ENCODE results near the gene CHPF2. TPM values are rescaled to one million over a fixed set of nuclear protein-coding genes. Genes with fewer than 3 reads are reported as not detected.

The CHPF2 gene
- total RNA-seq, 1 experiment from 2014 or later: 68.1 TPM

- Histone ChIP-seq H3K4me3 (no peak within 1 kb of the TSS), H3K9me3 (replicated peaks) (no peaks in the 10 kb centered on the region), H3K4me1 (replicated peaks) (no peaks in the 10 kb centered on the region), H3K27me3 (replicated peaks) (0 out of 2 replicates have a peak, but pooled peaks cover 5% of the 10 kb centered on the region), H3K27ac (no peak within 1 kb of the TSS), H3K36me3 (peaks cover 26% of the 10 kb centered on the region)
- DNase-seq (ENCODE audit: low read depth in 1 of 2, low spot score in 2 of 2): no peak
Observed at GRCh38 chr7:151210087-151210854, 22.0 kb upstream of the CHPF2 start, which contains the start of gene H2BK1. Gene H2BK1 (minus strand): TSS chr7:151210488. CDS start chr7:151210318, 170 bp downstream.

DNA sequence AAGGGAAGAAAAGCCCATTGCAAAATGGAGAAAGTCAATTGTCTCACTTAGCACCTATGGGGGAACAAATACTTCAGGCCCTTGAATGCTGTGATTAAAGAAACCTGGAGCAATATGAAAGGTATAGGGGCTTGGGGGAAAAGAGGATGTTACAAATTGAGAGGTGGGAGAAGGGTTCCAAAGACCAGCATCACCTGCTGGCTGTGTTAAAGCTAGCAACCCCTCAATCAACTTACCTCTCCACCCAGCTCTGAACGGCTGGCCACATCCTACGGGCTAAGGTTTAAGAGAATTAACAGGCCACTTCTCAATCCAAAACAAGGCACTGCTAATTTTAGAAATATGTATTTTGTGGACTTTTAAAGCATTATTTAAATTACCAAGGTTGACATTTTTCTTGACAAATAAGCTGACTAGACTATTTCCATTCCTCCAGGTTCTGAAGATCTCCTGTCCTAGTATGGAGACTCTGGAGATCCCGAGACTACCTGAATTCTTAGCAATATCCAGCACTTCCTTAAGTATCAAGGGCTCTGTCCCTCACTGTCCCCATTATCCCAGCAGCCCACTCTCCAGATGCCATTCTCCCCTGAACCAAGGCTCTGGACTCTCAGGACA, 21.0 kb upstream of the CHPF2 start:
- Histone ChIP-seq H3K9me3 (replicated peaks) (no peaks in the 10 kb centered on the region), H3K36me3 (peaks cover 36% of the 10 kb centered on the region), H3K4me1 (replicated peaks) (no peaks in the 10 kb centered on the region), H3K27me3 (replicated peaks) (0 out of 2 replicates have a peak, but pooled peaks cover 5% of the 10 kb centered on the region), H3K4me3 (no peak overlapping the region), H3K27ac (no peak overlapping the region)
- DNase-seq (ENCODE audit: low read depth in 1 of 2, low spot score in 2 of 2): no peak

DNA sequence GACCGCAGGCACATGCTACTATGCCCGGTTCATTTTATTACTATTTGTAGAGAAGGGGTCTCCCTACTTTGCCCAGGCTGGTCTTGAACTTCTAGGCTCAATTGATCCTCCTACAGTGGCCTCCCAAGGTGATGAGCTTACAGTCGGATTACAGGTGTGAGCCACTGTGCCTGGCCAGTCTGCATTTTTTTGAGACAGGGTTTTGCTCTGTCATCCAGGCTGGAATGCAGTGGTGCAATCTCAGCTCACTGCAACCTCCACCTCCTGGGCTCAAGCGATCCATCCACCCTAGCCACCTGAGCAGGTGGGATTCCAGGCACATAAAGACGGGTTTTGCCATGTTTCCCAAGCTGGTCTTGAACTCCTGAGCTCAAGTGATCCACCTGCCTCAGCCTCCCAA, 19.7 kb upstream of the CHPF2 start:
- Histone ChIP-seq H3K36me3 (peaks cover 45% of the 10 kb centered on the region), H3K27ac (no peak overlapping the region), H3K9me3 (replicated peaks) (no peaks in the 10 kb centered on the region), H3K4me1 (replicated peaks) (no peaks in the 10 kb centered on the region), H3K4me3 (no peak overlapping the region), H3K27me3 (replicated peaks) (no peaks in the 10 kb centered on the region)
- DNase-seq (ENCODE audit: low read depth in 1 of 2, low spot score in 2 of 2): no peak

DNA sequence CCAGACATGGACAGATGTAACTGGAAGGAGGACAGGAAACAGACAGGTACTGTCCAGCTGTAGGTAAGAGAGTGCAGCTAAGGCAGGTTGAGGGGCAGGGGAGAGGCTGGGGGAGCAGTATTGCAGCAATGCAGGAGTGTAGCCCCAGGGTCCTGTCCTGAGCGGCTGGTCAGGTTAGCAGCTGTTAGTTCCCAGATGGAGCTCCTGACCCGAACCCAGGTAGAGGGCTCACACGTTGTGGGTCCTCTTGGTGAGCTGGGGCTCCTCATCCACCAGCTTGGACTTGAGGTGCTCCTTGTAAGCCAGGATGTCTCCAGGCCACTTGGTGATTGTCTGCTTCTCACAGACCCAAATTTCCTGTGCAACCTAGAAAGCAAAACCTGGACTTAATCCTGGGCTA, 18.5 kb upstream of the CHPF2 start:
- no peak for DNase-seq (ENCODE audit: low read depth in 1 of 2, low spot score in 2 of 2)
- Histone ChIP-seq H3K9me3 (replicated peaks) (no peaks in the 10 kb centered on the region), H3K36me3 (peaks cover 56% of the 10 kb centered on the region), H3K27ac (no peak overlapping the region), H3K4me3 (no peak overlapping the region), H3K27me3 (replicated peaks) (no peaks in the 10 kb centered on the region), H3K4me1 (replicated peaks) (no peaks in the 10 kb centered on the region)

DNA sequence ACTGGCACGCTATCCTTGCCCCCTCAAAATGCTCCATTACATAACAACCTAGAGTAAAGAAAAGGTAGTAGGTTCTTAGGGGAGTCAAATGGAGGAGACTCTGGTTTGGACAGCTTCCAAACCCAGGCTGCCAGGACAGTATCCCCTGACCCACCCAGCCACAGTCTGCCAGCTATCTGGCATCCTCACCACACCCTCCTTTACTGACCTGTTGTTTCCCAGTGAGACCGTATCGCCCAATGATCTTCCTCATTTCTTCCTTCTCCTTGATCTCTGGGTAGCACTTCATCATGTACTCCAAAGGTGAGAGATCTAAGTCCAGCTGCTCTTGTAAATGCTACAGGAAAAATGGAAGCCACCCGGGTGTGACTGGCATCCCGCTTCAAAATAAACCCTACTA, 16.9 kb upstream of the CHPF2 start:
- DNase-seq (ENCODE audit: low read depth in 1 of 2, low spot score in 2 of 2): no peak
- Histone ChIP-seq H3K27ac (no peak overlapping the region), H3K36me3 (peaks cover 66% of the 10 kb centered on the region), H3K9me3 (replicated peaks) (no peaks in the 10 kb centered on the region), H3K4me3 (no peak overlapping the region), H3K27me3 (replicated peaks) (no peaks in the 10 kb centered on the region), H3K4me1 (replicated peaks) (no peaks in the 10 kb centered on the region)

DNA sequence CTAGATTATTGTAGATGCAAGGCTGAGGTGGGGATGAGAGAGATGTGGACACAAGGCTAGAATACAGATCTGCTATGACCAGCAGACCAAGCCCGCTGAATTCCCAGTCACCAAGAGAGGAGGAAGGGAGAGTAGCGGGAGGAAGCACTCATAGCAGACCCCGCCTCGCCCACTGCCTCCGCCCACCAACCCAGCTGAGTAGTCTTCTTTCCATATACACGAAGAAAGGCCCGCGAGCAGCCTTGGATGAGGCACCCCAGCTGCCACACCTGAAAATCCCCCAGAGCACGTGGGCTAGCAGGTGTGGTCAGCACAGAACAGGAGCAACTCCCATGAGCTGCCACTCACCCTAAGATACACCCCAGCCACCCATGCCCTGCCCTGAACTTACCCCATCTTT, 14.1 kb upstream of the CHPF2 start:
- Histone ChIP-seq H3K9me3 (replicated peaks) (no peaks in the 10 kb centered on the region), H3K4me1 (replicated peaks) (no peaks in the 10 kb centered on the region), H3K27ac (no peak overlapping the region), H3K27me3 (replicated peaks) (no peaks in the 10 kb centered on the region), H3K4me3 (no peak overlapping the region), H3K36me3 (peaks cover 81% of the 10 kb centered on the region)
- no peak for DNase-seq (ENCODE audit: low read depth in 1 of 2, low spot score in 2 of 2)

- H3K4me1 ChIP-seq (replicated peaks): peaks cover 16% of the 10 kb centered on the region
- no peak overlapping the region for H3K27ac ChIP-seq
- no peaks in the 10 kb centered on the region for H3K27me3 ChIP-seq (replicated peaks)
- H3K36me3 ChIP-seq: peaks cover 70% of the 10 kb centered on the region
- no peaks in the 10 kb centered on the region for H3K9me3 ChIP-seq (replicated peaks)
- no peak for DNase-seq (ENCODE audit: low read depth in 1 of 2, low spot score in 2 of 2)
- no peak overlapping the region for H3K4me3 ChIP-seq
Observed at GRCh38 chr7:151223728-151224127, 8.6 kb upstream of the CHPF2 start.

GRCh38 chr7:151225948-151226510, 6.3 kb upstream of the CHPF2 start:
- no peak for DNase-seq (ENCODE audit: low read depth in 1 of 2, low spot score in 2 of 2)

GRCh38 chr7:151226560-151226874, 5.8 kb upstream of the CHPF2 start:
- peak overlapping the region; percentile 2 for H3K27ac ChIP-seq
- H3K27me3 ChIP-seq (replicated peaks): no peaks in the 10 kb centered on the region
- H3K9me3 ChIP-seq (replicated peaks): no peaks in the 10 kb centered on the region
- DNase-seq (ENCODE audit: low read depth in 1 of 2, low spot score in 2 of 2): no peak
- H3K4me3 ChIP-seq: peak overlapping the region; percentile 57
- H3K36me3 ChIP-seq: peaks cover 50% of the 10 kb centered on the region
- H3K4me1 ChIP-seq (replicated peaks): peaks cover 17% of the 10 kb centered on the region

More at GRCh38 chr7:151225948-151226510, 6.3 kb upstream of the CHPF2 start:
- H3K9me3 ChIP-seq (replicated peaks): no peaks in the 10 kb centered on the region
- no peaks in the 10 kb centered on the region for H3K27me3 ChIP-seq (replicated peaks)
- H3K27ac ChIP-seq: no peak overlapping the region
- H3K4me3 ChIP-seq: peak overlapping the region; percentile 57
- H3K36me3 ChIP-seq: peaks cover 53% of the 10 kb centered on the region
- peaks cover 16% of the 10 kb centered on the region for H3K4me1 ChIP-seq (replicated peaks)

- Histone ChIP-seq H3K27ac (peak within 1 kb of the TSS; percentile 8), H3K9me3 (replicated peaks) (no peaks in the 10 kb centered on the region), H3K4me3 (peak within 1 kb of the TSS; percentile 57), H3K36me3 (peaks cover 45% of the 10 kb centered on the region), H3K4me1 (replicated peaks) (peaks cover 23% of the 10 kb centered on the region), H3K27me3 (replicated peaks) (no peaks in the 10 kb centered on the region)
- DNase-seq (ENCODE audit: low read depth in 1 of 2, low spot score in 2 of 2): peak; percentile 97 to 99
Observed at GRCh38 chr7:151226875-151227782, 5.2 kb upstream of the CHPF2 start, which contains the start of gene ABCF2. Gene ABCF2 (minus strand): TSS chr7:151227205. CDS start chr7:151226458, 747 bp downstream.

- Histone ChIP-seq H3K27me3 (replicated peaks) (no peaks in the 10 kb centered on the region), H3K27ac (0 out of 2 replicates have a peak overlapping the region, but pooled peaks have one; percentile 8), H3K36me3 (peaks cover 44% of the 10 kb centered on the region), H3K4me1 (replicated peaks) (peaks cover 25% of the 10 kb centered on the region), H3K9me3 (replicated peaks) (no peaks in the 10 kb centered on the region), H3K4me3 (peak overlapping the region; percentile 57)
- no peak for DNase-seq (ENCODE audit: low read depth in 1 of 2, low spot score in 2 of 2)
Observed at GRCh38 chr7:151228024-151228866, 4.0 kb upstream of the CHPF2 start.

GRCh38 chr7:151229249-151229648, 3.0 kb upstream of the CHPF2 start:
- no peak for DNase-seq (ENCODE audit: low read depth in 1 of 2, low spot score in 2 of 2)

GRCh38 chr7:151231080-151231479, 1.2 kb upstream of the CHPF2 start:
- peaks cover 28% of the 10 kb centered on the region for H3K4me1 ChIP-seq (replicated peaks)
- H3K9me3 ChIP-seq (replicated peaks): no peaks in the 10 kb centered on the region
- no peak for DNase-seq (ENCODE audit: low read depth in 1 of 2, low spot score in 2 of 2)
- H3K27ac ChIP-seq: no peak overlapping the region
- H3K36me3 ChIP-seq: peaks cover 44% of the 10 kb centered on the region
- no peak overlapping the region for H3K4me3 ChIP-seq
- no peaks in the 10 kb centered on the region for H3K27me3 ChIP-seq (replicated peaks)

More at GRCh38 chr7:151229249-151229648, 3.0 kb upstream of the CHPF2 start:
- peaks cover 35% of the 10 kb centered on the region for H3K4me1 ChIP-seq (replicated peaks)
- H3K36me3 ChIP-seq: peaks cover 44% of the 10 kb centered on the region
- H3K27me3 ChIP-seq (replicated peaks): no peaks in the 10 kb centered on the region
- H3K27ac ChIP-seq: no peak overlapping the region
- H3K4me3 ChIP-seq: no peak overlapping the region
- H3K9me3 ChIP-seq (replicated peaks): no peaks in the 10 kb centered on the region
